SK-N-SH (cell line): ENCODE measurements around the gene FEV. TPM values are rescaled to one million over a fixed set of nuclear protein-coding genes. Genes with fewer than 3 reads are reported as not detected.

Experiments
- CTCF ChIA-PET: fragments of 300-600, 350-600 bp; formaldehyde crosslinking; extraction: SDS; loops from one replicate; lab custom pipeline; 2021; lab: Yijun Ruan, JAX
- POLR2A ChIA-PET: fragments of 350-600 bp; sonication (Branson Sonifier 250); formaldehyde crosslinking; extraction: SDS; loops from one replicate; lab custom pipeline; 2020; ENCODE audit warnings: antibody characterized with exemption, inconsistent platforms; lab: Yijun Ruan, JAX
- DNase-seq: peaks from one replicate; pipeline ENCODE4 v3.0.0; 2012
- H2AFZ ChIP-seq: fragments of 200-600 bp; sonication (generic); 2 replicates; pipeline ENCODE4 v1.8.1; 2016; ENCODE audit warnings: antibody characterized with exemption, mild to moderate bottlenecking, low read depth
- H3F3A ChIP-seq: fragments of 200-600 bp; sonication (generic); replicated peaks from 2 replicates; pipeline ENCODE3; 2016; ENCODE audit warnings: antibody characterized with exemption, mild to moderate bottlenecking; ENCODE audit not compliant: insufficient read depth
- H3K27ac ChIP-seq, 2 experiments: fragments of 200-500 bp in 1 of 2; fragments of 200-600 bp in 1 of 2; sonication (Bioruptor generic) in 1 of 2; sonication (generic), shearing (Covaris generic) in 1 of 2; 2 replicates each; pipeline versions ENCODE4 v1.5.1 to v1.6.1; 2014 to 2016; ENCODE audit warnings: low read depth in 2 of 2, inconsistent platforms in 1 of 2, low read length in 1 of 2, mild to moderate bottlenecking in 1 of 2, mixed read lengths in 1 of 2
- H3K27me3 ChIP-seq: fragments of 200-600 bp; sonication (generic), shearing (Covaris generic); 2 replicates; pipeline ENCODE4 v1.6.1; 2016; ENCODE audit warnings: mixed run types; ENCODE audit not compliant: insufficient read depth
- H3K36me3 ChIP-seq, 2 experiments: fragments of 200-500 bp in 1 of 2; fragments of 200-600 bp in 1 of 2; sonication (Bioruptor generic) in 1 of 2; sonication (generic) in 1 of 2; replicated peaks in 1 of 2; 2 replicates each; pipeline versions ENCODE3 to v1.5.1; 2014 to 2016; ENCODE audit warnings: low read length in 1 of 2, mild to moderate bottlenecking in 1 of 2; ENCODE audit not compliant: insufficient read depth in 2 of 2, control insufficient read depth in 1 of 2
- H3K4me1 ChIP-seq, 2 experiments: fragments of 200-500 bp in 1 of 2; fragments of 200-600 bp in 1 of 2; sonication (Bioruptor generic) in 1 of 2; sonication (generic), shearing (Covaris generic) in 1 of 2; 2 replicates each; pipeline versions ENCODE4 v1.5.1 to v1.6.1; 2014 to 2016; ENCODE audit warnings: low read depth in 1 of 2, low read length in 1 of 2, mixed run types in 1 of 2; ENCODE audit not compliant: insufficient read depth in 2 of 2, control insufficient read depth in 1 of 2
- H3K4me2 ChIP-seq: fragments of 200-600 bp; sonication (generic), shearing (Covaris generic); 2 replicates; pipeline ENCODE4 v1.6.1; 2017; ENCODE audit warnings: mixed run types
- H3K4me3 ChIP-seq, 2 experiments: fragments of 200-500 bp in 1 of 2; fragments of 200-600 bp in 1 of 2; sonication (Bioruptor generic) in 1 of 2; sonication (generic), shearing (Covaris generic) in 1 of 2; 2 replicates each; pipeline versions ENCODE4 v1.5.1 to v1.8.1; 2014 to 2016; ENCODE audit warnings: low read depth in 2 of 2, inconsistent platforms in 1 of 2, low read length in 1 of 2, mild to moderate bottlenecking in 1 of 2, mixed read lengths in 1 of 2, moderate library complexity in 1 of 2
- H3K79me2 ChIP-seq: fragments of 200-600 bp; sonication (generic); 2 replicates; pipeline ENCODE4 v1.8.1; 2017; ENCODE audit warnings: mild to moderate bottlenecking; ENCODE audit not compliant: insufficient read depth
- H3K9ac ChIP-seq: fragments of 200-600 bp; sonication (generic); 2 replicates; pipeline ENCODE4 v1.6.1; 2017; ENCODE audit warnings: mixed run types
- H3K9me2 ChIP-seq: fragments of 200-600 bp; sonication (generic); 2 replicates; pipeline ENCODE4 v1.6.1; 2017; ENCODE audit warnings: mixed run types
- H3K9me3 ChIP-seq: fragments of 200-600 bp; sonication (generic); 2 replicates; pipeline ENCODE4 v1.6.1; 2017; ENCODE audit warnings: mixed run types, mild to moderate bottlenecking, moderate library complexity
- H4K20me1 ChIP-seq: fragments of 200-600 bp; sonication (generic); 2 replicates; pipeline ENCODE4 v1.6.1; 2017; ENCODE audit warnings: mild to moderate bottlenecking, mixed run types; ENCODE audit not compliant: insufficient read depth
- ELF1 ChIP-seq: IDR thresholded peaks from 2 replicates; pipeline ENCODE4 v1.4.0; 2012
- EP300 ChIP-seq, 2 experiments: IDR thresholded peaks; 2 replicates each; pipeline versions ENCODE4 v1.4.0 to v1.6.1; 2012; ENCODE audit warnings: borderline replicate concordance in 1 of 2, low read depth in 1 of 2, low read length in 1 of 2
- EZH2phosphoT487 ChIP-seq: fragments of 200-600 bp; sonication (generic); IDR thresholded peaks from 2 replicates; pipeline ENCODE4 v1.6.1; 2017; ENCODE audit warnings: low read depth, mixed run types, mild to moderate bottlenecking, antibody characterized with exemption, moderate library complexity, borderline replicate concordance
- FOSL2 ChIP-seq: IDR thresholded peaks from 2 replicates; pipeline ENCODE4 v1.4.0; 2012; ENCODE audit warnings: low read depth, mild to moderate bottlenecking, moderate library complexity, borderline replicate concordance
- FOXJ3 ChIP-seq: sonication (generic); formaldehyde crosslinking; IDR thresholded peaks from 2 replicates; pipeline ENCODE4 v1.5.1; 2020; ENCODE audit warnings: mild to moderate bottlenecking, missing genetic modification reagents
- GABPA ChIP-seq: IDR thresholded peaks from 2 replicates; pipeline ENCODE4 v1.4.0; 2012; ENCODE audit warnings: low read depth, mild to moderate bottlenecking
- IRF3 ChIP-seq: fragments of 150-350 bp; IDR thresholded peaks from 2 replicates; pipeline ENCODE4 v1.6.1; 2016; ENCODE audit warnings: mild to moderate bottlenecking, low read depth, low read length
- MEF2A ChIP-seq: IDR thresholded peaks from 2 replicates; pipeline ENCODE4 v1.4.0; 2012; ENCODE audit warnings: low read depth, borderline replicate concordance
- MXI1 ChIP-seq: IDR thresholded peaks from 2 replicates; pipeline ENCODE4 v1.6.1; 2012; ENCODE audit warnings: mild to moderate bottlenecking, low read depth, low read length, improper control_type of control experiment
- NRF1 ChIP-seq: IDR thresholded peaks from 2 replicates; pipeline ENCODE4 v1.6.1; 2012; ENCODE audit warnings: low read depth, mild to moderate bottlenecking, low read length
- PBX3 ChIP-seq: IDR thresholded peaks from 2 replicates; pipeline ENCODE4; 2012
- POLR2AphosphoS5 ChIP-seq: IDR thresholded peaks from 2 replicates; pipeline ENCODE4 v1.6.1; 2012; ENCODE audit warnings: low read depth, low read length
- RCOR1 ChIP-seq: fragments of 150-350 bp; IDR thresholded peaks from 2 replicates; pipeline ENCODE4 v1.6.1; 2017; ENCODE audit warnings: antibody characterized with exemption, low read length
- RFX5 ChIP-seq: IDR thresholded peaks from 2 replicates; pipeline ENCODE4 v1.6.1; 2012; ENCODE audit warnings: mild to moderate bottlenecking, improper control_type of control experiment, low read length
- SIN3A ChIP-seq: IDR thresholded peaks from 2 replicates; pipeline ENCODE4 v1.6.1; 2012; ENCODE audit warnings: low read depth, mild to moderate bottlenecking, low read length, moderate library complexity, borderline replicate concordance
- TCF12 ChIP-seq: IDR thresholded peaks from 2 replicates; pipeline ENCODE4 v1.4.0; 2012
- USF1 ChIP-seq: IDR thresholded peaks from 2 replicates; pipeline ENCODE4 v1.4.0; 2012; ENCODE audit warnings: low read depth, borderline replicate concordance
- USF2 ChIP-seq: fragments of 150-350 bp; IDR thresholded peaks from 2 replicates; pipeline ENCODE4 v1.6.1; 2017; ENCODE audit warnings: antibody characterized with exemption, low read length, low read depth, borderline replicate concordance
- ZBTB33 ChIP-seq: IDR thresholded peaks from 2 replicates; pipeline ENCODE4 v1.4.0; 2012; ENCODE audit warnings: low read depth, borderline replicate concordance
- WGBS: methylation state at CpG from one replicate; pipeline ENCODE4 v1.1.6; 2017; ENCODE audit warnings: low lambda C conversion rate; 5-methylcytosine and 5-hydroxymethylcytosine counted together
- polyA plus RNA-seq, 3 experiments: library from polyadenylated mRNA; depleted of rRNA; stranded (reverse); fragments of >200 nt; gene quantifications; 2 replicates each; pipeline ENCODE4 v1.2.3, GENCODE V29; 2012

Gene FEV
- polyA plus RNA-seq, 1 of the 3 experiments (the other 2 are of a cell fraction): 0.53 TPM

- peak; percentile 12 for DNase-seq
- TF ChIP-seq GABPA (no peak), RCOR1 (no peak), MEF2A (no peak), EZH2phosphoT487 (no peak), SIN3A (no peak), USF2 (no peak), ELF1 (no peak), FOSL2 (no peak), TCF12 (no peak), IRF3 (no peak)
- POLR2A ChIA-PET: interaction anchor here (1.5 kb wide), 1 partner anchor 9 kb away, joined by 3 read pairs; no protein-coding TSS in a partner anchor
- Histone ChIP-seq H3K27me3 (peaks cover 33% of the 10 kb centered on the region), H2AFZ (no peak overlapping the region), H3K79me2 (no peaks in the 10 kb centered on the region), H3K4me1 (peaks cover 0 to 24% of the 10 kb centered on the region in 2 experiments; a peak in 2 of 4 replicates), H3K27ac (no peak overlapping the region), H3K9me2 (no peaks in the 10 kb centered on the region), H3K9ac (no peak overlapping the region), H3K9me3 (no peaks in the 10 kb centered on the region), H3K4me2 (no peak overlapping the region), H3K4me3 (no peak overlapping the region), H3F3A (no peaks in the 10 kb centered on the region), H3K36me3 (no peaks in the 10 kb centered on the region), H4K20me1 (no peaks in the 10 kb centered on the region)
- 30% methylated on average over 2 of the region's 2 CpGs for WGBS
- CTCF ChIA-PET: interaction anchor here (0.8 to 5.0 kb wide), 8 partner anchors 7 to 171 kb away, joined by 3 to 38 read pairs (median 6); no protein-coding TSS in a partner anchor
These were observed 3.7 kb upstream of the FEV start for GRCh38 chr2:218988650-218989049.

- Histone ChIP-seq H3K27me3 (peaks cover 38% of the 10 kb centered on the region), H3F3A (no peaks in the 10 kb centered on the region), H3K79me2 (no peaks in the 10 kb centered on the region), H3K27ac (no peak overlapping the region), H3K9ac (no peak overlapping the region), H4K20me1 (no peaks in the 10 kb centered on the region), H3K4me3 (no peak overlapping the region), H3K9me2 (no peaks in the 10 kb centered on the region), H3K9me3 (no peaks in the 10 kb centered on the region), H3K4me2 (no peak overlapping the region), H3K4me1 (peaks cover 0 to 29% of the 10 kb centered on the region in 2 experiments; a peak in 2 of 4 replicates), H3K36me3 (no peaks in the 10 kb centered on the region), H2AFZ (no peak overlapping the region)
- WGBS: 22% methylated on average over 2 of the region's 3 CpGs
- DNase-seq: no peak
- ChIA-PET CTCF (interaction anchor here (0.7 to 5.0 kb wide), 9 partner anchors 8 to 171 kb away, joined by 3 to 38 read pairs (median 5); no protein-coding TSS in a partner anchor), POLR2A (interaction anchor here (1.5 kb wide), 1 partner anchor 10 kb away, joined by 3 read pairs; no protein-coding TSS in a partner anchor)
- TF ChIP-seq USF1 (no peak), RFX5 (no peak), FOXJ3 (CRISPR knock-in tag) (no peak), EP300 (IDR thresholded peaks at IDR 0.05; ENCODE audit: borderline replicate concordance in 1 of 2, low read depth in 1 of 2, low read length in 1 of 2) (no peak), NRF1 (no peak), ELF1 (no peak), IRF3 (no peak), TCF12 (no peak), PBX3 (no peak), FOSL2 (no peak), GABPA (no peak), POLR2AphosphoS5 (no peak), ZBTB33 (no peak), MXI1 (no peak), RCOR1 (no peak)
These were observed 3.2 kb upstream of the FEV start for GRCh38 chr2:218988164-218988563.
